ENCODE data around the gene HAPSTR1. TPM values are rescaled to one million over a fixed set of nuclear protein-coding genes. Genes with fewer than 3 reads are reported as not detected.

The HAPSTR1 gene
- total RNA-seq, 6 experiments from 2014 or later: 23.6 to 34.8 (median 28.3) TPM

DNA sequence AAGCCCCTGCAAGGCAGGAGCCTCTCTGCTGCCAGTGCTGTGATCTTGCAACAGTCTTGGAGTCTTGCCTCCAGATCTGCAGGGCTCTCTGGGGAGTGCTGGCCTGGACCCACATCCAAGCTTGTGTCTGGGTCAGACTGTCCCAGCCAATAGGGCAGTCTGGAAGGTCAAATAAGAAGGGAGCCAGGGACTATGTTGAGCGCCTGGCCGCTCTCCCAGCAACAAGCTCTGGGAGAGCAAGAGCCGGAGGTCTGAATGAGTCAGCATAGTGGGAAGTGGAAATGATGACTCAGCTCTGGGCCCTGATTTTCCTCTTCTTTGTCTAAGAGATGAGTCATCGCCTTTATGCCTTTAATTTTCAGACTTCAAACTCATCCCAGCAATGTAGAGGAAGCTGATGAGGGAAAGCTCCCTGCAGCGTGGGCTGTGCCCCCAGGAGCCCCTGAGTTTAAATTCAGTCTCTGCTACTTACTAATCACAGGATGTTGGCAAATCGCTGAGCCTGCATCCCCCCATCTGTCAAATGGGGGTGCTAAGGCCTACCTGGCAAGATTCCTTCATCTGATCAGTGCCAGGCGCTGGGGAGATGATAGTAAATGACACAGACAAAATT, 43.6 kb upstream of the HAPSTR1 start:
- H3K4me1 ChIP-seq: peaks cover 0 to 26% (median 6%) of the 10 kb centered on the region in 4 donors
- no peaks in the 10 kb centered on the region for H3K36me3 ChIP-seq
- no peaks in the 10 kb centered on the region for H3K9me3 ChIP-seq
- DNase-seq: peak; percentile 89 to 96 (median 94)
- peak overlapping the region in 2 of 3 donors; percentile 26 to 41 for H3K27ac ChIP-seq
- peak; percentile 99 to 100 (median 99) for ATAC-seq
- H3K4me3 ChIP-seq: no peak overlapping the region
- TF ChIP-seq, protein P1, sequence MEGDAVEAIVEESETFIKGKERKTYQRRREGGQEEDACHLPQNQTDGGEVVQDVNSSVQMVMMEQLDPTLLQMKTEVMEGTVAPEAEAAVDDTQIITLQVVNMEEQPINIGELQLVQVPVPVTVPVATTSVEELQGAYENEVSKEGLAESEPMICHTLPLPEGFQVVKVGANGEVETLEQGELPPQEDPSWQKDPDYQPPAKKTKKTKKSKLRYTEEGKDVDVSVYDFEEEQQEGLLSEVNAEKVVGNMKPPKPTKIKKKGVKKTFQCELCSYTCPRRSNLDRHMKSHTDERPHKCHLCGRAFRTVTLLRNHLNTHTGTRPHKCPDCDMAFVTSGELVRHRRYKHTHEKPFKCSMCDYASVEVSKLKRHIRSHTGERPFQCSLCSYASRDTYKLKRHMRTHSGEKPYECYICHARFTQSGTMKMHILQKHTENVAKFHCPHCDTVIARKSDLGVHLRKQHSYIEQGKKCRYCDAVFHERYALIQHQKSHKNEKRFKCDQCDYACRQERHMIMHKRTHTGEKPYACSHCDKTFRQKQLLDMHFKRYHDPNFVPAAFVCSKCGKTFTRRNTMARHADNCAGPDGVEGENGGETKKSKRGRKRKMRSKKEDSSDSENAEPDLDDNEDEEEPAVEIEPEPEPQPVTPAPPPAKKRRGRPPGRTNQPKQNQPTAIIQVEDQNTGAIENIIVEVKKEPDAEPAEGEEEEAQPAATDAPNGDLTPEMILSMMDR (IDR thresholded peaks at IDR 0.05): no peak
- no peak for TF ChIP-seq POLR2A (IDR thresholded peaks at IDR 0.05)
- H3K27me3 ChIP-seq: no peaks in the 10 kb centered on the region
- WGBS (ENCODE audit: insufficient coverage, low coverage, low lambda C conversion rate, missing lambda C conversion rate): 15% methylated on average over 7 of the region's 7 CpGs
- intact Hi-C loops (cut with DNase I): no loop called here

DNA sequence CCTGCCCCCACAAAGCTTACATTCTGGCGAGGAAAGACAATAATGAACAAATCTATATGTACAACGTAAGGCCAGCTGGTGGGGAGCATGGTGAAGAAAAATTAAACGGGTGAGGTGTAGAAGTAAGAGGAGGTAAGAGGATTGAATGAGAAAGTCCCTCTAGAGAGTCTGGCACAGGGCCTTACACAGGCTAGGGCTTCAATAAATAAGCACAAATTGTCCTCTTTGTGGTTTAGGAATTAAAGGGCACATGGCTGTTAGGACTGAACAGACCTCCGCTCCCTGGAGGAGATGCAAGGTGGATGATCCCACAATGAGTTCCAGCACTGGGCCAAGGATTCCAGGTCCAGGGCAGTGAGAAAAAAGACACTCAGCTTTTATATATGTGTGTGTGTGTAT, 43.1 kb upstream of the HAPSTR1 start:
- ATAC-seq (peak in 2 of 4 donors; percentile 4 to 31), DNase-seq (no peak)
- Histone ChIP-seq H3K9me3 (no peaks in the 10 kb centered on the region), H3K36me3 (no peaks in the 10 kb centered on the region), H3K27me3 (no peaks in the 10 kb centered on the region), H3K4me1 (peaks cover 0 to 26% (median 6%) of the 10 kb centered on the region in 4 donors), H3K4me3 (no peak overlapping the region), H3K27ac (peak overlapping the region in 2 of 3 donors; percentile 26 to 41)
- TF ChIP-seq POLR2A (IDR thresholded peaks at IDR 0.05): no peak
- TF ChIP-seq, protein P1 (IDR thresholded peaks at IDR 0.05): no peak
- WGBS (ENCODE audit: insufficient coverage, low coverage, low lambda C conversion rate, missing lambda C conversion rate): 58% methylated on average over 4 of the region's 4 CpGs
- intact Hi-C loops (cut with DNase I): no loop called here

DNA sequence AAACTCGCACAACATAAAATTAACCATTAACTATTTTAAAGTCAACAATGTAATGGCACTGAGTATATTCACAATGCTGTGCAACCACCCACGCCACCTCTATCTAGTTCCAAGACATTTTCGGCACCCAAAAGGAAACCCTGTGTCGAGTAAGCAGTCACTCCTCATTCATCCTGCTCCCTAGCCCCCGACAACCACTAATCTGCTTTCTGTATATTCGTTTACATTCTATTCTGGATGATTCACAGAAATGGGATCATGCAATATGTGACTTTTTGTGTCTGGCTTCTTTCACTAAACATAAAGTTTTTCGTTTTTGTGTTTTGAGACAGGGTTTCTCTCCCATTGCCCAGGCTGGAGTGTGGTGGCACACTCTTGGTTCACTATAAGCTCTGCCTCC, 42.2 kb upstream of the HAPSTR1 start:
- DNase-seq (no peak), ATAC-seq (no peak)
- TF ChIP-seq, protein P1 (IDR thresholded peaks at IDR 0.05): no peak
- TF ChIP-seq POLR2A (IDR thresholded peaks at IDR 0.05): no peak
- no peaks in the 10 kb centered on the region for H3K36me3 ChIP-seq
- intact Hi-C loops (cut with DNase I): no loop called here
- H3K4me3 ChIP-seq: no peak overlapping the region
- H3K9me3 ChIP-seq: no peaks in the 10 kb centered on the region
- H3K27me3 ChIP-seq: no peaks in the 10 kb centered on the region
- peaks cover 0 to 26% (median 6%) of the 10 kb centered on the region in 4 donors for H3K4me1 ChIP-seq
- H3K27ac ChIP-seq: no peak overlapping the region
- 47% methylated on average over 7 of the region's 7 CpGs for WGBS (ENCODE audit: insufficient coverage, low coverage, low lambda C conversion rate, missing lambda C conversion rate)

DNA sequence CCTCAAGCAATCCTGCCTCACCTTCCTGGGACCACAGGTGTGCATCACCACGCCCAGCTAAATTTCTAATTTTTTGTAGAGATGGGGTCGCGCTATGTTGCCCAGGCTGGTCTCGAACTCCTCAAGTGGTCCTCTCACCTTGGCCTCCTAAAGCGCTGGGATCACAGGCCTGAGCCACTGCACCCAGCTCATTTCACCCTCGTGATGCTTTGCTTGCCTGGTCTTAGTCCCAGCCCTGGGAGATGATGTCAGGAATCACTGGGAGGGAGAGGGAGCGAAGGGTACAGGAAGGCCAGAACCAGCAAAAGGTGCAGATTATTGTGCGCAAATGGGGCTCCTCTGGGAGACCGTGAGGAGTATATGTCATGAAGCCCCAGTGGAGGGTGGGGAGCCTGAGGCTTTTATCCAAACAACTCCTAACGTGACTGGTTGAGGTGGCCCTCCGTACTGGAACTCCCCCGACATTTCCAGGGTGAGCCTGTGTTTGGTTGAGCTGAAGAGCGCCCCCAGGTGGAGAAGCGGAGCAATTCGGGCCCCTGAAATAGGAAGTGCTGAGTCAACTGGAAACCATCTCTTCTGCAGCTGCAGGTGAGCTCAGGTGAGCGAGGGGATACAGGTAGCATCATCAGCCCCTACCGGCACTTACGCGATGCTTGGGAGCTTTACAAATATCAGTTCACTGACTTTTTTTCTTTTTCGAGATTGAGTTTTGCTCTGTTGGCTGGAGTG, 41.2 kb upstream of the HAPSTR1 start:
- Histone ChIP-seq H3K27ac (no peak overlapping the region), H3K9me3 (no peaks in the 10 kb centered on the region), H3K27me3 (no peaks in the 10 kb centered on the region), H3K4me1 (peaks cover 0 to 26% (median 6%) of the 10 kb centered on the region in 4 donors), H3K36me3 (no peaks in the 10 kb centered on the region), H3K4me3 (no peak overlapping the region)
- WGBS (ENCODE audit: insufficient coverage, low coverage, low lambda C conversion rate, missing lambda C conversion rate): 67% methylated on average over 15 of the region's 20 CpGs
- TF ChIP-seq POLR2A (IDR thresholded peaks at IDR 0.05): no peak
- TF ChIP-seq, protein P1 (IDR thresholded peaks at IDR 0.05): peak in 2 of 4 donors; percentile 9 to 17
- DNase-seq: no peak
- no peak for ATAC-seq
- intact Hi-C loops (cut with DNase I): no loop called here

Data from right lobe of liver (tissue), 6 donors.